Gastrocnemius medialis (tissue), 4 donors: Measurements from ENCODE around the gene TRIM14. TPM values are rescaled to one million over a fixed set of nuclear protein-coding genes. Genes with fewer than 3 reads are reported as not detected.
"Not testable (repeated sequence)": the region's sequence is repeated elsewhere in the genome, so short reads cannot be mapped to it uniquely, and the experiment has no call there.

ENCODE experiments used
- ATAC-seq, 2 donors: fragments of 150-250 bp; one replicate each; pipeline ENCODE4 v1.9.1; 2016
- DNase-seq, 2 donors: peaks; one replicate each; pipeline ENCODE4 v3.0.0-alpha.2; 2019
- H3K27ac ChIP-seq, 4 donors: fragments of 200-600 bp; sonication (generic); 1 replicate in 1 of 4; 2 replicates in 3 of 4; pipeline ENCODE4 v1.5.1; 2016 to 2018; ENCODE audit warnings: mild to moderate bottlenecking in 2 of 4, moderate library complexity in 1 of 4
- H3K27me3 ChIP-seq, 3 donors: fragments of 200-600 bp; sonication (generic) in 2 of 3; 1 replicate in 1 of 3; 2 replicates in 2 of 3; pipeline versions ENCODE4 v1.5.1 to v1.6.0; 2016 to 2019; ENCODE audit warnings: mild to moderate bottlenecking in 1 of 3, moderate library complexity in 1 of 3
- H3K36me3 ChIP-seq, 2 donors: fragments of 200-600 bp; sonication (generic) in 1 of 2; one replicate each; pipeline ENCODE4 v1.5.1; 2017 to 2018
- H3K4me1 ChIP-seq, 2 donors: fragments of 200-600 bp; sonication (generic) in 1 of 2; one replicate each; pipeline ENCODE4 v1.5.1; 2016 to 2017; ENCODE audit warnings: mild to moderate bottlenecking in 2 of 2
- H3K4me3 ChIP-seq, 4 donors: fragments of 200-600 bp; sonication (generic) in 3 of 4; 1 replicate in 1 of 4; 2 replicates in 3 of 4; pipeline ENCODE4 v1.5.1; 2016 to 2019; ENCODE audit warnings: mild to moderate bottlenecking in 2 of 4
- H3K9me3 ChIP-seq, 3 donors: fragments of 200-600 bp; sonication (generic) in 2 of 3; 1 replicate in 1 of 3; 2 replicates in 2 of 3; pipeline ENCODE4 v1.5.1; 2016 to 2019
- POLR2A ChIP-seq, 2 donors: fragments of 450-650 bp; IDR thresholded peaks; one replicate each; pipeline ENCODE4 v1.6.1; 2017; ENCODE audit warnings: antibody characterized with exemption in 2 of 2, mild to moderate bottlenecking in 2 of 2, moderate library complexity in 2 of 2
- in situ Hi-C, 4 donors: fragments of 200-750 bp; cut with MboI; loops; one replicate each; pipeline versions ENCODE4 v1.15.0 to v1.8.0; 2017; ENCODE audit warnings: low sequenced_read_pairs in 4 of 4
- intact Hi-C: fragments of 100-400 bp; cut with DNase I; formaldehyde crosslinking; loops from one replicate; pipeline ENCODE4 v1.15.1; 2023; ENCODE audit warnings: low total_unique reads
- total RNA-seq, 4 donors: library from RNA; depleted of rRNA; stranded (reverse); fragments of >200 nt; gene quantifications; one replicate each; pipeline versions ENCODE4 v1.1.0 to v1.2.3, GENCODE V29; 2016
- TF ChIP-seq, protein P1 (sequence below), 5 experiments: fragments of 450-650 bp in 3 of 5; fragments of 200-600 bp in 2 of 5; sonication (generic) in 2 of 5; IDR thresholded peaks in 4 of 5; conservative IDR thresholded peaks in 1 of 5; 1 replicate in 4 of 5; 2 replicates in 1 of 5; pipeline ENCODE4 v1.5.1; 2016 to 2019; ENCODE audit warnings: antibody characterized with exemption in 5 of 5, mild to moderate bottlenecking in 3 of 5, moderate library complexity in 3 of 5

TRIM14 gene
- total RNA-seq, 4 donors from 2014 or later, result 1.1 to 3.2 (median 1.3) TPM

- Histone ChIP-seq H3K4me3 (no peak overlapping the region), H3K4me1 (peaks cover 40 to 41% of the 10 kb centered on the region in 2 donors)
- intact Hi-C loops, result no loop called here
These were observed 98.4 kb downstream of the TRIM14 start for GRCh38 chr9:98020476-98021145.

DNA sequence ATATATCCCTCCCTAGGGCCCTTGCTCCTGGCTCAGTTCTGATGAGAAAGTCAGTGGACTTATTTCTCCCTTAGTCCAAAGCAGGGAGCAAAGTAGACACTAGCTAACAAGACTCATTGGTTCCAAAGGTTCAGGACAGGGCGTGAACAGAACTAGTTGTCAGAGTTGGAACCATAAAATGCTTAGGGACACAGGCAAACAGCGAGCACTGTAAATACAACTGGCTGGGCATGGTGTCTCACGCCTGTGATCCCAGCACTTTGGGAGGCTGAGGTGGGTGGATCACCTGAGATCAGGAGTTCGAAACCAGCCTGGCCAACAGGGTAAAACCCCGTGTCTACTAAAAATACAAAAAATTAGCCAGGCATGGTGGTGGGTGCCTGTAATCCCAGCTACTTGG, 99.2 kb downstream of the TRIM14 start:
- peaks cover 40 to 41% of the 10 kb centered on the region in 2 donors for H3K4me1 ChIP-seq
- H3K36me3 ChIP-seq, result peaks cover 0 to 18% of the 10 kb centered on the region in 2 donors
- H3K27me3 ChIP-seq, ATAC-seq, DNase-seq, intact Hi-C loops, H3K4me3 ChIP-seq, H3K9me3 ChIP-seq: not testable (repeated sequence)
- in situ Hi-C loops, result loop anchor here in 1 of 4 donors (25.0 kb wide), 1 partner anchor 333 kb away; the partner anchor contains the start of gene XPA
- H3K27ac ChIP-seq, result peak overlapping the region in 1 of 4 donors; percentile 74

More at GRCh38 chr9:98020476-98021145, 98.4 kb downstream of the TRIM14 start:
- DNase-seq, result no peak
- peak; percentile 6 to 12 for ATAC-seq
- H3K36me3 ChIP-seq, result peaks cover 0 to 11% of the 10 kb centered on the region in 2 donors
- in situ Hi-C loops, result loop anchor here in 1 of 4 donors (25.0 kb wide), 1 partner anchor 333 kb away; the partner anchor contains the start of gene XPA
- TF ChIP-seq POLR2A (IDR thresholded peaks at IDR 0.05), result no peak
- TF ChIP-seq, protein P1, sequence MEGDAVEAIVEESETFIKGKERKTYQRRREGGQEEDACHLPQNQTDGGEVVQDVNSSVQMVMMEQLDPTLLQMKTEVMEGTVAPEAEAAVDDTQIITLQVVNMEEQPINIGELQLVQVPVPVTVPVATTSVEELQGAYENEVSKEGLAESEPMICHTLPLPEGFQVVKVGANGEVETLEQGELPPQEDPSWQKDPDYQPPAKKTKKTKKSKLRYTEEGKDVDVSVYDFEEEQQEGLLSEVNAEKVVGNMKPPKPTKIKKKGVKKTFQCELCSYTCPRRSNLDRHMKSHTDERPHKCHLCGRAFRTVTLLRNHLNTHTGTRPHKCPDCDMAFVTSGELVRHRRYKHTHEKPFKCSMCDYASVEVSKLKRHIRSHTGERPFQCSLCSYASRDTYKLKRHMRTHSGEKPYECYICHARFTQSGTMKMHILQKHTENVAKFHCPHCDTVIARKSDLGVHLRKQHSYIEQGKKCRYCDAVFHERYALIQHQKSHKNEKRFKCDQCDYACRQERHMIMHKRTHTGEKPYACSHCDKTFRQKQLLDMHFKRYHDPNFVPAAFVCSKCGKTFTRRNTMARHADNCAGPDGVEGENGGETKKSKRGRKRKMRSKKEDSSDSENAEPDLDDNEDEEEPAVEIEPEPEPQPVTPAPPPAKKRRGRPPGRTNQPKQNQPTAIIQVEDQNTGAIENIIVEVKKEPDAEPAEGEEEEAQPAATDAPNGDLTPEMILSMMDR (IDR thresholded peaks at IDR 0.05 in 4 of 5, conservative IDR thresholded peaks at IDR 0.05 in 1 of 5), result no peak
- no peaks in the 10 kb centered on the region for H3K9me3 ChIP-seq
- H3K27me3 ChIP-seq, result no peaks in the 10 kb centered on the region
- peak overlapping the region; percentile 46 to 74 (median 64) for H3K27ac ChIP-seq

Other genes with a start within 250 kb of the TRIM14 start
- 10 to 100 TPM; 10.5 to 23.4 (median 15.7) TPM for gene TRMO, start 196.7 kb downstream of the TRIM14 start, total RNA-seq
- under 1 TPM in 1 of 4 donors, not detected in 3; 0.16 TPM for gene HEMGN, start 181.1 kb downstream of the TRIM14 start, total RNA-seq
- 10 to 100 TPM in 3 of 4 donors, 1 to 10 TPM in 1; 8.2 to 24.5 (median 17.8) TPM for gene ANP32B, start 135.9 kb downstream of the TRIM14 start, total RNA-seq
- 10 to 100 TPM; 29.0 to 64.7 (median 34.2) TPM for gene NANS, start 62.5 kb downstream of the TRIM14 start, total RNA-seq
- under 1 TPM; 0.05 to 0.42 (median 0.19) TPM for gene CORO2A, start 73.4 kb upstream of the TRIM14 start, total RNA-seq
- 1 to 10 TPM in 2 of 4 donors, under 1 TPM in 2; 0.66 to 2.9 (median 1.6) TPM for gene TBC1D2, start 136.4 kb upstream of the TRIM14 start, total RNA-seq